ENCODE data around the gene SLC22A25. TPM values are rescaled to one million over a fixed set of nuclear protein-coding genes. Genes with fewer than 3 reads are reported as not detected.
"Not testable (repeated sequence)": the region's sequence is repeated elsewhere in the genome, so short reads cannot be mapped to it uniquely, and the experiment has no call there.

Gene SLC22A25
- total and polyA plus RNA-seq, 10 of the 15 experiments (the other 5 are each of a cell fraction or from before 2014, with no cell fraction given) = not detected

DNA sequence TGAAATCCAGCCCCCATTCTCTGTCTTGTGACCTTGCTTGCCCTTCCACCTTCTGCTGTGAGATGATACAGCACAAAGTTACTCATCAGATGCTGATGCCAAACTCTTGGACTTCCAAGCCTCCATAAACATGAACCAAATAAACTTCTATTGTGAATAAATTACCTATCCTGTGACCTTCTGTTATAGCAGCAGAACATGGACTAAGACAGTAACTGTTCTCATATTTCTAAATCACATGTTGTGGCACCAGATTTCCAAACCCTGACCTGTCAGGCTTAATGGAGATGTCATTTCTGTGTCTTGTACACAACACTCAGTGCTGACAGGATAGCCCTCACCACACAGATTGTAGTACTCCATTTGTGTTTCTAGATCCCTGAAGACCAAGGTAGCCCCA lies 6.0 kb downstream of the SLC22A25 start:
- H3K4me2 ChIP-seq (ENCODE audit: control insufficient read depth, insufficient read depth) = no peak overlapping the region
- H2AFZ ChIP-seq (ENCODE audit: control insufficient read depth, low read depth, low read length) = no peak overlapping the region
- FAIRE-seq (no peak), DNase-seq (ENCODE audit: low read depth, low spot score) (no peak), ATAC-seq (no peak)
- no peak overlapping the region for H3K27ac ChIP-seq (ENCODE audit: control insufficient read depth, insufficient read depth)
- H3K4me1 ChIP-seq (ENCODE audit: control insufficient read depth, insufficient read depth, low read length) = no peaks in the 10 kb centered on the region
- H3K4me3 ChIP-seq = no peak overlapping the region
- in situ Hi-C loops (cut with MboI) = no loop called here
- TF ChIP-seq EED (IDR thresholded peaks at IDR 0.05; ENCODE audit: low read depth) (no peak), ZNF207 (IDR thresholded peaks at IDR 0.05; ENCODE audit: borderline replicate concordance) (no peak), BMI1 (IDR thresholded peaks at IDR 0.05; ENCODE audit: borderline replicate concordance) (no peak), HDAC6 (IDR thresholded peaks at IDR 0.05; ENCODE audit: unreplicated experiment) (no peak), JUND (IDR thresholded peaks at IDR 0.05; ENCODE audit: low read depth, low read length) (no peak), BACH1 (IDR thresholded peaks at IDR 0.05; ENCODE audit: borderline replicate concordance) (no peak)
- no peaks in the 10 kb centered on the region for H3K36me3 ChIP-seq (ENCODE audit: control insufficient read depth in 2 of 2, insufficient read depth in 2 of 2, low read length in 1 of 2)
- CTCF ChIA-PET = no interaction called here
- SMC1A ChIA-PET (ENCODE audit: uncharacterized antibody, unreplicated experiment) = no interaction called here
- intact Hi-C loops (cut with micrococcal nuclease; ENCODE audit: unreplicated experiment) = no loop called here
- no TSS peak for BruUV-seq (replicated peaks)
- no peaks in the 10 kb centered on the region for H3K79me2 ChIP-seq (ENCODE audit: control insufficient read depth, insufficient read depth, low read length)
- H3K9ac ChIP-seq (ENCODE audit: control insufficient read depth, insufficient read depth, low read length) = no peak overlapping the region
- RAD21 ChIA-PET (ENCODE audit: unreplicated experiment) = no interaction called here
- H3K9me3 ChIP-seq (replicated peaks; ENCODE audit: control insufficient read depth, insufficient read depth, low read length) = no peaks in the 10 kb centered on the region
- H3K27me3 ChIP-seq (replicated peaks in 1 of 2; ENCODE audit: control insufficient read depth in 2 of 2, insufficient read depth in 2 of 2, low read length in 1 of 2) = no peaks in the 10 kb centered on the region
- POLR2A ChIA-PET = no interaction called here
- no peaks in the 10 kb centered on the region for H4K20me1 ChIP-seq (ENCODE audit: control insufficient read depth, insufficient read depth)

DNA sequence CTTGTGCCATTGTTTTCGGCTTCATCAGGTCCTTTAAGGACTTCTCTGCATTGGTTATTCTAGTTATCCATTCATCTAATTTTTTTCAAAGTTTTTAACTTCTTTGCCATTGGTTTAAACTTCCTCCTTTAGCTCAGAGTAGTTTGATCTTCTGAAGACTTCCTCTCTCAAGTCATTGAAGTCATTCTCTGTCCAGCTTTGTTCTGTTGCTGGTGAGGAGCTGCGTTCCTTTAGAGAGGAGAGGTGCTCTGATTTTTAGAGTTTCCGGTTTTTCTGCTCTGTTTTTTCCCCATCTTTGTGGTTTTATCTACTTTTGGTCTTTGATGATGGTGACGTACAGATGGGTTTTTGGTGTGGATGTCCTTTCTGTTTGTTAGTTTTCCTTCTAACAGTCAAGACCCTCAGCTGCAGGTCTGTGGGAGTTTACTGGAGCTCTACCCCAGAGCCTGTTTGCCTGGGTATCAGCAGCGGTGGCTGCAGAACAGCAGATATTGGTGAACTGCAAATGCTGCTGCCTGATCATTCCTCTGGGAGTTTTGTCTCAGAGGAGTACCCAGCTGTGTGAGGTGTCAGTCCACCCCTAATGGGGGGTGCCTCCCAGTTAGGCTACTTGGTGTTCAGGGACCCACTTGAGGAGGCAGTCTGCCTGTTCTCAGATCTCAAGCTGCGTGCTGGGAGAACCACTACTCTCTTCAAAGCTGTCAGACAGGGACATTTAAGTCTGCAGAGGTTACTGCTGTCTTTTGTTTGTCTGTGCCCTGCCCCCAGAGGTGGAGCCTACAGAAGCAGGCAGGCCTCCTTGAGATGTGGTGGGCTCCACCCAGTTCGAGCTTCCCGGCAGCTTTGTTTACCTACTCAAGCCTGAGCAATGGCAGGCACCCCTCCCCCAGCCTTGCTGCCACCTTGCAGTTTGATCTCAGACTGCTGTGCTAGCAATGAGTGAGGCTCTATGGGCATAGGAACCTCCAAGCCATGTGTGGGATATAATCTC lies 7.6 kb downstream of the SLC22A25 start:
- H2AFZ ChIP-seq (ENCODE audit: control insufficient read depth, low read depth, low read length); H3K27ac ChIP-seq (ENCODE audit: control insufficient read depth, insufficient read depth); ATAC-seq; H3K27me3 ChIP-seq (replicated peaks in 1 of 2; ENCODE audit: control insufficient read depth in 2 of 2, insufficient read depth in 2 of 2, low read length in 1 of 2); H3K79me2 ChIP-seq (ENCODE audit: control insufficient read depth, insufficient read depth, low read length); DNase-seq (ENCODE audit: low read depth, low spot score); H3K4me2 ChIP-seq (ENCODE audit: control insufficient read depth, insufficient read depth); H3K36me3 ChIP-seq (ENCODE audit: control insufficient read depth in 2 of 2, insufficient read depth in 2 of 2, low read length in 1 of 2); H3K4me3 ChIP-seq; H3K4me1 ChIP-seq (ENCODE audit: control insufficient read depth, insufficient read depth, low read length); H3K9ac ChIP-seq (ENCODE audit: control insufficient read depth, insufficient read depth, low read length); H4K20me1 ChIP-seq (ENCODE audit: control insufficient read depth, insufficient read depth); RAD21 ChIA-PET (ENCODE audit: unreplicated experiment); SMC1A ChIA-PET (ENCODE audit: uncharacterized antibody, unreplicated experiment); intact Hi-C loops (cut with micrococcal nuclease; ENCODE audit: unreplicated experiment); FAIRE-seq; H3K9me3 ChIP-seq (replicated peaks; ENCODE audit: control insufficient read depth, insufficient read depth, low read length); CTCF ChIA-PET; BruUV-seq (replicated peaks); in situ Hi-C loops (cut with MboI); POLR2A ChIA-PET: not testable (repeated sequence)
- 39% methylated on average over 8 of the region's 8 CpGs for WGBS (ENCODE audit: insufficient coverage, insufficient replicate concordance, low lambda C conversion rate, missing lambda C conversion rate)

Data from GM12878 (cell line).